HG02943 (cell line): Measurements from ENCODE around the gene RAB17.

Experiments
- ATAC-seq: cut with Tn5 transposase; IDR thresholded peaks from one replicate; pipeline ENCODE4 v1.9.1; 2021; ENCODE audit warnings: mild to moderate bottlenecking, low read depth, moderate library complexity; ENCODE audit not compliant: unreplicated experiment

The RAB17 gene

GRCh38 chr2:237540223-237540775 is 50.2 kb downstream of the RAB17 start:
- no peak for ATAC-seq

GRCh38 chr2:237539681-237540080 is 50.9 kb downstream of the RAB17 start:
- no peak for ATAC-seq

- ATAC-seq: no peak
Observed at GRCh38 chr2:237538901-237539300, 51.6 kb downstream of the RAB17 start.

- no peak for ATAC-seq
Observed at GRCh38 chr2:237538001-237538720, 52.4 kb downstream of the RAB17 start.

- ATAC-seq: no peak
Observed at GRCh38 chr2:237536617-237537016, 53.9 kb downstream of the RAB17 start.

- ATAC-seq: no peak
Observed at GRCh38 chr2:237536083-237536415, 54.5 kb downstream of the RAB17 start.

- no peak for ATAC-seq
Observed at GRCh38 chr2:237535385-237536082, 55.0 kb downstream of the RAB17 start.

GRCh38 chr2:237534380-237534779 is 56.2 kb downstream of the RAB17 start:
- ATAC-seq: no peak

GRCh38 chr2:237533668-237534161 is 56.8 kb downstream of the RAB17 start:
- no peak for ATAC-seq

GRCh38 chr2:237532160-237532559 is 58.4 kb downstream of the RAB17 start:
- no peak for ATAC-seq

- ATAC-seq: no peak
Observed at GRCh38 chr2:237530472-237531433, 59.8 kb downstream of the RAB17 start.

GRCh38 chr2:237529452-237530402 is 60.8 kb downstream of the RAB17 start:
- ATAC-seq: peak; percentile 81

GRCh38 chr2:237527766-237528165 is 62.8 kb downstream of the RAB17 start:
- no peak for ATAC-seq

GRCh38 chr2:237527233-237527632 is 63.3 kb downstream of the RAB17 start:
- ATAC-seq: no peak

GRCh38 chr2:237525559-237526157 is 64.9 kb downstream of the RAB17 start:
- no peak for ATAC-seq

- ATAC-seq: no peak
Observed at GRCh38 chr2:237524631-237525030, 65.9 kb downstream of the RAB17 start.
